DND-41 (cell line): ENCODE data around the gene DHX57.

Source experiments
- CTCF ChIP-seq: IDR thresholded peaks from 2 replicates; pipeline ENCODE4 v1.5.1; 2012; ENCODE audit warnings: borderline replicate concordance, low read length, moderate library complexity, mild to moderate bottlenecking; ENCODE audit not compliant: poor library complexity, severe bottlenecking; ENCODE audit errors: extremely low read depth
- EZH2 ChIP-seq: IDR thresholded peaks from 3 replicates; pipeline ENCODE4 v1.6.1; 2012; ENCODE audit warnings: borderline replicate concordance, low read depth, mild to moderate bottlenecking, moderate library complexity, low read length, inconsistent platforms; ENCODE audit not compliant: severe bottlenecking

DNA sequence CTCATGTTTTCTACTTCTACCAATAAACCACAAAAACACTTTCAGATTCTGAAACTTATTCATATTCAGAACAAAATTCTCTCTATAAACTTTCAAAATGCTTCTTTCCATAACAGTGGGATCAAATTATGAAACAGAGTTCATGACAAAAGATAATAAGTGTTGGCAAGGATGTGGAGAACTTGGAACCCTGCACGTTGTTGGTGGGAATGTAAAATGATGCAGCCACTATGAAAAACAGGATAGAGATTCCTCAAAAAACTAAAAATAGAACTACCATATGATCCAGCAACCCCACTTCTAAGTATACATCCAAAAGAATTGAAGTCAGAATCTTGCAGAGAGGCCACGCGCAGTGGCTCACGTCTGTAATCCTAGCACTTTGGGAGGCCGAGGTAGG is 52.3 kb downstream of the DHX57 start:
- no peak for TF ChIP-seq CTCF
- no peak for TF ChIP-seq EZH2
